OCI-LY1 (cell line): Measurements from ENCODE around the gene NAGK.

Experiments
- EZH2 ChIP-seq: fragments of 200-600 bp; sonication (generic), shearing (Covaris generic); IDR thresholded peaks from 2 replicates; pipeline ENCODE4 v1.8.0; 2017; ENCODE audit warnings: borderline replicate concordance, mixed run types, mild to moderate bottlenecking, antibody characterized with exemption, low read length, moderate library complexity, mixed read lengths
- TF ChIP-seq, protein P1 (sequence below): fragments of 200-600 bp; sonication (generic), shearing (Covaris generic); IDR thresholded peaks from 2 replicates; pipeline ENCODE4 v1.5.1; 2017; ENCODE audit warnings: mild to moderate bottlenecking, antibody characterized with exemption, low read length, moderate library complexity, mixed read lengths

DNA sequence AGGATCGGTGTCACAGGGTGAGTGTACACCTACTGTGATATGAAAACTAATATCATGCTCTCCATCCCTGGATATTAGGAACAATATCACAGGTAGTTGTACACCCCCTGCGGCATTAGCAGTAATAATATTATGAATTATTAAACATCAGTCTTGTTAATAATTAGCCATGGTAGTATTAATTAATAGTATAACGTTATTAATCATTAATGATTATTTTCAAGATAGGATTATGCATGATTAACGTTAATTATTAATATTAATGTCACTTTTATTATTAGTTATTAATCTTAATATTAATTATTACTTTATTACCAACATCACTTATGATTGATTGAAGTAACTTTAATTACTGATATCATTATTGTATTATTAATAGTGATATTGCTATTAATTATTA lies 26.2 kb upstream of the NAGK start:
- TF ChIP-seq EZH2, result no peak
- TF ChIP-seq, protein P1, sequence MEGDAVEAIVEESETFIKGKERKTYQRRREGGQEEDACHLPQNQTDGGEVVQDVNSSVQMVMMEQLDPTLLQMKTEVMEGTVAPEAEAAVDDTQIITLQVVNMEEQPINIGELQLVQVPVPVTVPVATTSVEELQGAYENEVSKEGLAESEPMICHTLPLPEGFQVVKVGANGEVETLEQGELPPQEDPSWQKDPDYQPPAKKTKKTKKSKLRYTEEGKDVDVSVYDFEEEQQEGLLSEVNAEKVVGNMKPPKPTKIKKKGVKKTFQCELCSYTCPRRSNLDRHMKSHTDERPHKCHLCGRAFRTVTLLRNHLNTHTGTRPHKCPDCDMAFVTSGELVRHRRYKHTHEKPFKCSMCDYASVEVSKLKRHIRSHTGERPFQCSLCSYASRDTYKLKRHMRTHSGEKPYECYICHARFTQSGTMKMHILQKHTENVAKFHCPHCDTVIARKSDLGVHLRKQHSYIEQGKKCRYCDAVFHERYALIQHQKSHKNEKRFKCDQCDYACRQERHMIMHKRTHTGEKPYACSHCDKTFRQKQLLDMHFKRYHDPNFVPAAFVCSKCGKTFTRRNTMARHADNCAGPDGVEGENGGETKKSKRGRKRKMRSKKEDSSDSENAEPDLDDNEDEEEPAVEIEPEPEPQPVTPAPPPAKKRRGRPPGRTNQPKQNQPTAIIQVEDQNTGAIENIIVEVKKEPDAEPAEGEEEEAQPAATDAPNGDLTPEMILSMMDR, result no peak
